ENCODE data around the gene STAT3. TPM values are rescaled to one million over a fixed set of nuclear protein-coding genes. Genes with fewer than 3 reads are reported as not detected.
"Not testable (repeated sequence)": the region's sequence is repeated elsewhere in the genome, so short reads cannot be mapped to it uniquely, and the experiment has no call there.

The STAT3 gene
- total RNA-seq, 1 donor from 2014 or later, result 26.5 TPM

DNA sequence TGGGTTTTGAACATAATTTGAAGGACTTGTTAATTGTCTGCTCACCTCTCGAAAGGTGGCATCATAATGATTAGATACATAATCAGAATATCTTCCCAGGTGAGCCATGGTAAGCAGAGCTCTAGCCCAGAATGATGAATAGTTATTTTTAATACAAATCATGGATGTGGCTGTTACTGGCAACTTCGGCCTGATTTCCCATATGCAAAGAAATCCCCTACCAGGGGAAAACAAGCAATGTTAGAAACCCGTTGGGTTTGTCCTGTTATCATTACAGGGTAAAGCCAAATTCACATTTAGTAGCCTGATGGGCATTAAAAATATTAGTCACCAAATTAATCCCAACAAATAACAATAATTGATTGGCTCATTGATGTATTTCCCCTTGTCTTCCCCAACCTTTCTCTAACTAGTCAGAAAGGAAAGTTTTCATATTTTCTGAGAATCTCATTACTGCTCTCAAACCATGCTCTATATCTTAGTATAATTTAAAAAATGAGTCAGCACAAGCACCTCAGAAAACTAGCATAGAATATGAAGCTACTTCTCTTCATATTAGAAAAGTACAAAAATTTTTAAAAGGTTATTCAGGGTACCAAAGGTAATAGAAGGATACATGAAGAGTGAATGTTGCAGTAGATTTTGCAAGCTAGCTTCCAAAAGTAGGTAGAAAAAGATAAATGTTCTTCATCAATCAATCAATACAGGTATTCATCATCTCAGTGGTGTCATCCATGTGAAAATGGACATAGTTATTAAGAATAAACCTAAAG lies 117.0 kb downstream of the STAT3 start:
- DNase-seq (ENCODE audit: low spot score in 2 of 2) (no peak), FAIRE-seq (no peak)

GRCh38 chr17:42270596-42270995 lies 117.6 kb downstream of the STAT3 start:
- no peak for DNase-seq (ENCODE audit: low spot score in 2 of 2)
- FAIRE-seq, result no peak

DNA sequence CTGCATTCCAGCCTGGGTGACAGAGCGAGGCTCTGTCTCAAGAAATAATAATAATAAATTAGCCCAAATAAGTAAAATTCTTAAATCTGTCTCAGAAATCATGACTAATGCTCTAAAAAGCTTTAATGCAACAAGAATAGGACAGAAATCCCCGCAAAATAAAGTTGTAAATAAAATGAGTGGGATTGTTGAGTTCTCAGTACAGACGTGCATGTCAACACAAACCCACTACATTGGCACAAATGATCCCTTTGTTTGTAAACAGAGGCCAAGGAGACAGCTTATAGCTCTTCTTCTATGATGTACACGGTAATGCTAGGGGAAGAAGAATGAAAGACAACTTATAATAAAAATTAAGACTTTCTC lies 118.1 kb downstream of the STAT3 start:
- no peak for FAIRE-seq
- DNase-seq (ENCODE audit: low spot score in 2 of 2), result no peak

DNA sequence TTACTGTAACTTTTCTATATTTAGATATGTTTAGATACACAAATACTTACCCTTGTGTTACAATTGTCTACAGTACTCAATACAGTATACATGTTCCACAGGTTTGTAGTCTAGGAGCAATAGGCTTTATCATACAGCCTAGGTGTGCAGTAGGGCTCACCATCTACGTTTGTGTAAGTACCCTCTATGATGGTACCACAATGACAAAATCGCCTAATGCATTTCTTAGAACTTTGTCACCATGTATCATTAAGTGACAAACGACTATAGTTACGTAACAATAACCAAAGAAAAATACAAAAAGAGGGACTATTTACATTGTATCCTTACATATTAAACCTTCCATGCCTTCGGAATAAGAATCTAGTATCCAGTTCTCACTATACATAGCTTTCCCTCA lies 120.0 kb downstream of the STAT3 start:
- DNase-seq (ENCODE audit: low spot score in 2 of 2) (no peak), FAIRE-seq (no peak)

DNA sequence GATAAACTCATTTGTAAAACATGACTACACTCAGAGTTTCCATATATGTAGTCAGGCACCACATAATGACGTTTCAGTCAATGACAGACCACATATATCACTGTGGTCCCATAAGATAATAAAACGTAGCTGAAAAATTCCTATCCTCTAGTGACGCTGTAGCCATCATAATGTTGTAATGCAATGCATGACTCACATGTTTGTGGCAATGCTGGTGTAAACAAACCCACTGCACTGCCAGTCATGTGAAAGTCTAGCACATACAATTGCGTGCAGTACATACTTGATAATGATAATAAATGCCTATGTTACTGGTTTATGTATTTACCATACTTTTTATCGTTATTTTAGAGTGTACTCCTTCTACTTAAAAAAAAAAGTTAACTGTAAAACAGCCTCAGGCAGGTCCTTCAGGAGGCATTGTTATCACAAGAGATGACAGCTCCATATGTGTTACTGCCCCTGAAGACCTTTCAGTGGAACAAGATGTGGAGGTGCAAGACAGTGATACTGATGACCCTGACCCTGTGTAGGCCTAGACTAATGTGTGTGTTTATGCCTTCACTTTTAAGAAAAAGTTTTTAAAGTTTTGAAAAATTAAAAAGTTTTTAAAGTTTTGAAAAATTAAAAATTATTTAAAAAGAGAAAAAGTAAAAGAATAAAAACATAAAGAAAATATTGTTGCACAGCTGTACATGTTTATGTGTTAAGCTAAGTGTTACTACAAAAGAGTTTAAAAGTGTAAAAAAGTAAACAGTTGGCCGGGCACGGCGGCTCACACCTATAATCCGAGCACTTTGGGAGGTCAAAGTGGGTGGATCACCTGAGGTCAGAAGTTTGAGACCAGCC lies 121.1 kb downstream of the STAT3 start:
- DNase-seq (ENCODE audit: low spot score in 2 of 2) (no peak), FAIRE-seq (peak; percentile 66)

GRCh38 chr17:42266462-42266861 lies 121.8 kb downstream of the STAT3 start:
- no peak for FAIRE-seq

DNA sequence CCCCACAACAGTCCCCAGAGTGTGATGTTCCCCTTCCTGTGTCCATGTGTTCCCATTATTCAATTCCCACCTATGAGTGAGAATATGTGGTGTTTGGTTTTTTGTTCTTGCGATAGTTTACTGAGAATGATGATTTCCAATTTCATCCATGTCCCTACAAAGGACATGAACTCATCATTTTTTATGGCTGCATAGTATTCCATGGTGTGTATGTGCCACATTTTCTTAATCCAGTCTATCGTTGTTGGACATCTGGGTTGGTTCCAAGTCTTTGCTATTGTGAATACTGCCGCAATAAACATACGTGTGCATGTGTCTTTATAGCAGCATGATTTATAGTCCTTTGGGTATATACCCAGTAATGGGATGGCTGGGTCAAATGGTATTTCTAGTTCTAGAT lies 123.9 kb downstream of the STAT3 start:
- FAIRE-seq; DNase-seq (ENCODE audit: low spot score in 2 of 2): not testable (repeated sequence)

More at GRCh38 chr17:42266462-42266861, 121.8 kb downstream of the STAT3 start:
- DNase-seq (ENCODE audit: low spot score in 2 of 2), result no peak

Other genes starting within 250 kb of the STAT3 start
- gene RAB5C, start 233.5 kb downstream of the STAT3 start, total RNA-seq, result 39.1 TPM
- gene KCNH4, start 207.3 kb downstream of the STAT3 start, total RNA-seq, result 0.41 TPM
- 0.41 TPM for gene HCRT, start 203.0 kb downstream of the STAT3 start, total RNA-seq
- 6.9 TPM for gene GHDC, start 193.9 kb downstream of the STAT3 start, total RNA-seq
- gene STAT5B, start 112.1 kb downstream of the STAT3 start, total RNA-seq, result 17.5 TPM
- 1.6 TPM for gene STAT5A, start 99.9 kb downstream of the STAT3 start, total RNA-seq
- 8.2 TPM for gene CAVIN1, start 34.8 kb upstream of the STAT3 start, total RNA-seq
- gene ATP6V0A1, start 70.4 kb upstream of the STAT3 start, total RNA-seq, result 207 TPM
- 10.6 TPM for gene NAGLU, start 147.8 kb upstream of the STAT3 start, total RNA-seq
- 1.6 TPM for gene HSD17B1, start 164.5 kb upstream of the STAT3 start, total RNA-seq
- gene COASY, start 173.7 kb upstream of the STAT3 start, total RNA-seq, result 4.1 TPM
- 22.8 TPM for gene MLX, start 178.7 kb upstream of the STAT3 start, total RNA-seq
- gene PSMC3IP, start 189.3 kb upstream of the STAT3 start, total RNA-seq, result 4.5 TPM
- gene RETREG3, start 220.9 kb upstream of the STAT3 start, total RNA-seq, result 59.5 TPM
- gene TUBG1, start 221.2 kb upstream of the STAT3 start, total RNA-seq, result 11.4 TPM

Data from frontal cortex (tissue), 4 donors.